ENCODE results near the gene CADM4. TPM values are rescaled to one million over a fixed set of nuclear protein-coding genes. Genes with fewer than 3 reads are reported as not detected.

The CADM4 gene
- total and polyA plus RNA-seq, 9 of the 15 experiments (the other 6 are each of a cell fraction or from before 2014, with no cell fraction given), result 0.03 to 4.6 (median 1.3) TPM

DNA sequence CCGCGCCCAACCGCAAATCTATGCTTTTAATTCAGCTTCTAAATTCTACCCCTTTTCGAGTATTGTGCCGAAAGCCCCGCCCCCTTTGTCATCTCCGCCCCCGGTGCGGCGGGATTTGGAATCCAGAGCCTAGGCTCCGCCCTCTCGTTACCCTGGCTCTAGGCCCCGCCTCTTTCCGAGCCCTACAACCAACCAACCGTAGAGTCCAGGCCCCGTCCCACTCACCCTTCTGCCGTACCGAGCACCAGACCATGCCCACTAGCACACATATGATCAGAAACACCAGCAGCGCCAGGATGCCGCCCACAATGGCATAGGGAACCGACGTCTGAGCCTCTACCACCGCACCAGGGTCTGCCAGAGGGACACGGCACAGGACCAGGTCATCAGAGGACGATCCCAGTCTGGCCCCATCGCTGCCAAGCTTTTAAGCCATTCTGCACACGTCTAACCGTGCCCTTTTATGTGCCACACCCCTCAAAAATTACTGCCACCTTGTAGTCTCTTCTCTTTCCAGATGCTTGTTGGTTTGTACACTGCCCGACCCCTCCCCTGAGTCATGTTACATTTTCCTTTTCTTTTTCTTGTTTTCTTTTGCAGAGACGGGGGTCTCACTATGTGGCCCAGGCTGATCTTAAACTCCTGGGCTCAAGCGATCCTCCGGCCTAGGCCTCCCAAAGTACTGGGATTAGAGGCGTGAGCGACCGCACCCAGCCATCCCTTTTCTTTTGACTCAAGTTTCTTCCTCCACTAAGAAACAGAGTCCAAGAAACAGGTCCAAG lies 15.6 kb downstream of the CADM4 start:
- intact Hi-C loops (cut with micrococcal nuclease), result loop anchor here (10.0 kb wide), 2 partner anchors 69 to 179 kb away; no protein-coding TSS in a partner anchor
- TF ChIP-seq HMGN3 (IDR thresholded peaks at IDR 0.05; ENCODE audit: borderline replicate concordance, extremely low read depth, insufficient read length, low read depth, low read length), result peak; percentile 18
- peak; percentile 57 for TF ChIP-seq POLR2G (IDR thresholded peaks at IDR 0.05; ENCODE audit: low read depth, low read length)
- TF ChIP-seq PREB (CRISPR knock-in tag; IDR thresholded peaks at IDR 0.05), result 0 out of 2 replicates have a peak, but pooled peaks have one; percentile 28
- TF ChIP-seq EGR1 (conservative IDR thresholded peaks at IDR 0.05), result peak; percentile 77
- peak; percentile 32; the same call in 1 of the 2 replicates for TF ChIP-seq RBFOX2 (IDR thresholded peaks at IDR 0.05; ENCODE audit: low read depth, low read length)
- peak; percentile 65; the same call in 1 of the 2 replicates for TF ChIP-seq LARP7 (IDR thresholded peaks at IDR 0.05)
- TF ChIP-seq THRAP3 (IDR thresholded peaks at IDR 0.05; ENCODE audit: borderline replicate concordance), result no peak
- 0 out of 4 replicates have a peak, but pooled peaks of 1 of the 2 experiments have one; percentile 19 for TF ChIP-seq ARNT (IDR thresholded peaks at IDR 0.05)
- TF ChIP-seq HDGF (IDR thresholded peaks at IDR 0.05), result no peak
- 0 out of 2 replicates have a peak, but pooled peaks have one; percentile 19 for TF ChIP-seq POLR2A (conservative IDR thresholded peaks at IDR 0.05)
- peak; percentile 36; the same call in 1 of the 2 replicates for TF ChIP-seq CXXC5 (CRISPR knock-in tag; IDR thresholded peaks at IDR 0.05)
- TF ChIP-seq PHB (CRISPR knock-in tag; IDR thresholded peaks at IDR 0.05), result 0 out of 2 replicates have a peak, but pooled peaks have one; percentile 3
- TF ChIP-seq C11orf30 (IDR thresholded peaks at IDR 0.05; ENCODE audit: low read depth), result no peak
- no peak for TF ChIP-seq NONO (IDR thresholded peaks at IDR 0.05; ENCODE audit: low read depth in 2 of 2, low read length in 1 of 2)
- TF ChIP-seq FOXJ3 (CRISPR knock-in tag; IDR thresholded peaks at IDR 0.05), result no peak
- TF ChIP-seq TCF3 (CRISPR knock-in tag; IDR thresholded peaks at IDR 0.05), result no peak
- no peak for TF ChIP-seq STAG1 (CRISPR knock-in tag; IDR thresholded peaks at IDR 0.05; ENCODE audit: borderline replicate concordance)
- TF ChIP-seq, protein P1, sequence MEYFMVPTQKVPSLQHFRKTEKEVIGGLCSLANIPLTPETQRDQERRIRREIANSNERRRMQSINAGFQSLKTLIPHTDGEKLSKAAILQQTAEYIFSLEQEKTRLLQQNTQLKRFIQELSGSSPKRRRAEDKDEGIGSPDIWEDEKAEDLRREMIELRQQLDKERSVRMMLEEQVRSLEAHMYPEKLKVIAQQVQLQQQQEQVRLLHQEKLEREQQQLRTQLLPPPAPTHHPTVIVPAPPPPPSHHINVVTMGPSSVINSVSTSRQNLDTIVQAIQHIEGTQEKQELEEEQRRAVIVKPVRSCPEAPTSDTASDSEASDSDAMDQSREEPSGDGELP (CRISPR knock-in tag; IDR thresholded peaks at IDR 0.05; ENCODE audit: borderline replicate concordance), result peak; percentile 36; the same call in 1 of the 2 replicates
- TF ChIP-seq HDAC1 (IDR thresholded peaks at IDR 0.05), result no peak
- TF ChIP-seq ETV5 (CRISPR knock-in tag; IDR thresholded peaks at IDR 0.05; ENCODE audit: low read depth), result 0 out of 2 replicates have a peak, but pooled peaks have one; percentile 31
- TF ChIP-seq NRF1 (conservative IDR thresholded peaks at IDR 0.05 in 1 of 2, IDR thresholded peaks at IDR 0.05 in 1 of 2), result peak in 1 of 2 experiments; percentile 38; a peak in 1 of 4 replicates
- TF ChIP-seq SMARCA5 (IDR thresholded peaks at IDR 0.05), result 0 out of 2 replicates have a peak, but pooled peaks have one; percentile 55

More for the DNA sequence above, 15.6 kb downstream of the CADM4 start:
- no peaks in the 10 kb centered on the region for H4K20me1 ChIP-seq (replicated peaks; ENCODE audit: control insufficient read depth, insufficient read depth, low read length)
- H3K4me2 ChIP-seq (ENCODE audit: insufficient read depth, low read length), result peak overlapping the region; percentile 64
- peaks cover 16% of the 10 kb centered on the region for H3K79me2 ChIP-seq (ENCODE audit: control insufficient read depth, insufficient read depth, low read length)
- H3K36me3 ChIP-seq (ENCODE audit: control insufficient read depth, insufficient read depth, low read length), result peaks cover 2% of the 10 kb centered on the region; the same call in 2 of the 3 replicates
- peak overlapping the region; percentile 79 for H2AFZ ChIP-seq (ENCODE audit: low read depth, low read length)
- WGBS (ENCODE audit: insufficient coverage, low coverage, missing lambda C conversion rate), result 27% methylated on average over 34 of the region's 35 CpGs
- peaks cover 39 to 68% of the 10 kb centered on the region in 2 experiments for H3K4me1 ChIP-seq (replicated peaks in 1 of 2; ENCODE audit: control insufficient read depth in 2 of 2, insufficient read depth in 2 of 2, low read length in 2 of 2)
- FAIRE-seq (peak; percentile 84), DNase-seq (ENCODE audit: extremely low read depth in 1 of 4, low spot score in 3 of 4) (peak; percentile 93 to 96 (median 94)), ATAC-seq (peak; percentile 64)
- ChIA-PET CTCF (ENCODE audit: low intra/inter-chr PET ratio) (interaction anchor here (0.8 to 1.3 kb wide), 2 partner anchors 69 to 177 kb away, joined by 3 to 4 read pairs; no protein-coding TSS in a partner anchor), POLR2A (interaction anchor here (0.6 to 1.0 kb wide), 4 partner anchors 10 to 44 kb away, joined by 3 to 4 read pairs (median 4); partner anchors contain the start of genes IRGQ and ZNF576)
- H3K27me3 ChIP-seq (ENCODE audit: control insufficient read depth in 2 of 2, insufficient read depth in 2 of 2, low read length in 2 of 2), result no peaks in the 10 kb centered on the region
- no TSS peak for BruUV-seq (replicated peaks)
- no peaks in the 10 kb centered on the region for H3K9me3 ChIP-seq (replicated peaks; ENCODE audit: control insufficient read depth, insufficient read depth, low read depth, low read length)
- peak overlapping the region; percentile 57; the same call in 2 of the 3 replicates for H3K27ac ChIP-seq (ENCODE audit: extremely low read depth, low read depth, low read length)
- no peak overlapping the region for H3K4me3 ChIP-seq
- H3K9me1 ChIP-seq (ENCODE audit: control insufficient read depth, insufficient read depth, low read length), result peaks cover 2% of the 10 kb centered on the region
- peak overlapping the region in 1 of 2 experiments; percentile 73; a peak in 2 of 4 replicates for H3K9ac ChIP-seq (ENCODE audit: insufficient read depth in 1 of 2, low read depth in 2 of 2, low read length in 2 of 2)
- in situ Hi-C loops (cut with MboI), result no loop called here
